NK-92 (cell line): Measurements from ENCODE around the gene TMEM220.

Experiments
- DNase-seq: peaks from one replicate; lab custom pipeline; 2025; ENCODE audit not compliant: unreplicated experiment; lab: John Stamatoyannopoulos, UW

TMEM220 gene

DNA sequence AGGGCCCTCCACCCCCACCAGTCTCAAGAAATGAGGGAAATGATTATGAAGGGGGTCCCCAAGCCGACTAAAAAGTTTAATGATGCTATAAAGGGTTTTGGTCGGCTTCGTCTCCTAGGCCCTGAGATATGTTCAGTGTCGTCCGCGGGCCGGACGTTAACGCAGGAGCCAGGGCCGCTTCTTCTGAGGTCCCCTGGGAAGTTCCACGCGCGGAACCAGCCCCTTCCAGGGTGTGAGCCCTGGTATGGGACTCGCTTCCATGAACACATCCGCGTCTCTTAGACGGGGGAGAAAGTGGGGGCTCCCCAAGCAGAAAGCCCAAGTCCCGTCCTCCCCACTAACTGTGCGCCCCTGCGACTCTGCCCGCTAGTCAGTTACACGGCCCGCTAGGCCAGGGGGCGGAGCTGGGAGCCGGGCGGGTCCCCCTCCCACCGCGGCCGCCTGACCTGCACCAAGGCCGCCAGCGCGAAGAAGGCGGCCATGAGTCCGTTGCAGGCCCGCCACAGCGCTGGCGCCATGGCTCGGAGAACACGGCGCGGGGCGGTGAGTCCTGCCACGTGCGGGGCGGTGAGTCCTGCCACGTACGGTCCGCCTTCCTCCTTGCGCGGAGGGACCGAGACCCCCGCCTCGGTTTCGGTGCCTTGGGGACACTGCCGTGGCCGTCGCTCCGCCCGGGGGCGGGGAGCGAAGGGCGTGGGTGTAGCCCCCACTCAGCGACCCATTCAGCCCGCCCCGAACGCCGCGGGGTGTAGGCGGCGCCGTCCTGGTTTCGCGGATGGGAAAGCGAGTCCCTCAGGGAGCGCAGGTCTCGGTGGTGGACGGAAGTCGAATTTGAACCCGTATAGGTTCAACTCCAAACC is at the start of gene TMEM220:
TSS of gene TMEM220 (minus strand) at position 690 of the 860 bp plus-strand sequence. CDS start at position 518, 172 bp downstream.
- no peak for DNase-seq

DNA sequence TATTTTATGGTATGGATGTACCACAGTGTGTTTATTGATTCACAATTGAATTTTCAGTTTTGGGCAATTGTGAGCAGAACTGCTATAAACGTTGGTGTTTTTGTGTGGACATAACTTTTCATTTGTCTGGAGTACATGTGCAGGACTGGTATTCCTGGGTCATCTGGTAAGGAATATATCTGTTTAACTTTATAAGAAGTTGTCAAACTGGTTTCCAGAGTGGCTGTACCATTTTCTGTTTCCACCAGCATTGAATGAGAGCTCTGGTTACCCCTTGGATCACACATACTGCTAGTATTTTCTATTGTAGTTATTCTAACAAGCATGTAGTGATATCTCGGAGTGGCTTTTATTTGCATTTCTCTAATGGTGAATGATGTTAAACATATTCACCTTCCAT is 49.8 kb upstream of the TMEM220 start:
- no peak for DNase-seq

DNA sequence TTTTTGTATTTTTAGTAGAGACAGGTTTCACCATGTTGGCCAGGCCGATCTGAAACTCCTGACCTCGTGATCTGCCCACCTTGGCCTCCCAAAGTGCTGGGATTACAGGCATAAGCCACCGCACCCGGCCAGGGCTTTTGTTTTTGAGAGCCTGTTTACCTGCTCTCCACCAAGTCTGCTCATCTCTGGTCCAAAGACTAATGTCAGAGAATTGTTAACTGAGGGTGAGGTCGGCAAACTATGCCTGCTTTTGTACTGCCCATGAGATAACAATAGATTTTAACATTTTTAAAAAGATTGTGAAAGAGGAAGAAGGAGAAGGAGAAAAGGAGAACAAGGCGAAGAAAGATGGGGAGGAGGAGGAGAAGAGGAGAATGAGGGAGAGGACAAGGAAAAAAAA is 48.1 kb upstream of the TMEM220 start:
- no peak for DNase-seq

DNA sequence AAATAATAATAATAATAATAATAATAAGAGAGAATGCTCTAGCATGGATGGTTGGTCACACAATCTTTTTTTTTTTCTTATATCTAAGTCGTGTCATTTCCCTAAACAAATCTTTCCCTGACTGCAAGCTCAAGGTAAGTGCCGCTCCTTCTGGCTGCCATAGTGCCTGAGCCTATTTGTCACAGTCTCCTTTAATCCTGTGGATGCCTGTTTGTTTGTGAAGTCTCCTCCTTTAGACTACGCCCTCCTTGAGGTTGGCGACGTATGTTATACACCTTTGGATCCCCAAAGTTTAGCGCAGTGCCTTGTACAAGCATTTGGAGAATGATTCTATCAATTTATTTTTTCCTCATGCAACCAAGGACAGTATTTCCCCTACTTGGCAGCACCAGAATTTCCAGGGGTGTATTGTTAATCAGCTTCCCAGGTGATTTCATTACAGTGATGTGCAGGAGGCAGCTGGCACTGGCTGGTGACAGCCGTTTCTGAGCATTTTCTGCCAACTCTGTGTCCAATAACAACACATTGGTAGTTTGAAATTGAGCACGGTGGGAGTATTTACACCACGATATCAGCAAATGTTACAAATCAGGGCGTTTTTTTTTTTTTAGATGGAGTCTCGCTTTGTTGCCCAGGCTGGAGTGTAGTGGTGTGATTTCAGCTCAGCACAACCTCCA is 47.4 kb upstream of the TMEM220 start:
- no peak for DNase-seq

- no peak for DNase-seq
Observed at GRCh38 chr17:10776381-10776780, 46.6 kb upstream of the TMEM220 start.

DNA sequence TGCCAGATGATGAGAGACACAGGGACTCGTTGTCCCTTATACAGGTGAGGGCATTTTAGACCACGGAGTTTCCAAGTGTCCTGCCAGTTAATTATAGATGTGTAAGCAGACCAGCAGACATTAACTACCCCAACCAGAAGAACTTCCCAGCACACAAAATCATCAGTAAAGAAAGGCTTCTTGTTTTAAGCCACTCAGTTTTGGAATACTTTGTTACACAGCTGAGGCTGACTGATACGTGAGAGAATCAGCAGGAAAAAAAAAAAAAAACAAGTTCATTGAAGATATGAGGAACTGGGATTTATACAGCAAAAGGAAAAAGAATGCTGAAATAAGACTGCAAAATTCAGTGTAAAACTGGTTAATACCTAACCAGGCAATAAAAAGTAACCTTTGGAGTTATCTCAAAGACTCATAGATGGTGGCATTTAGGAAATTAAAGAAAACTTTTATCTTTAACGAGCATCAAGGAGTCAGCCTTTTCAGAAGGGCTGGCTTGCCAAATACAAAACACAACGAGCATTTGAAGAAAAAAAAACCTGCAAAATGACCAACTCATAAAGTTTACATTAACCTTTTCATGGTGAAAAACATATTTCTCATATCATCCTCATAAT is 46.0 kb upstream of the TMEM220 start:
- DNase-seq, result no peak

GRCh38 chr17:10775058-10775457 is 45.2 kb upstream of the TMEM220 start:
- DNase-seq, result no peak

GRCh38 chr17:10773391-10773790 is 43.6 kb upstream of the TMEM220 start:
- DNase-seq, result no peak

- no peak for DNase-seq
Observed at GRCh38 chr17:10772425-10773380, 42.9 kb upstream of the TMEM220 start.

DNA sequence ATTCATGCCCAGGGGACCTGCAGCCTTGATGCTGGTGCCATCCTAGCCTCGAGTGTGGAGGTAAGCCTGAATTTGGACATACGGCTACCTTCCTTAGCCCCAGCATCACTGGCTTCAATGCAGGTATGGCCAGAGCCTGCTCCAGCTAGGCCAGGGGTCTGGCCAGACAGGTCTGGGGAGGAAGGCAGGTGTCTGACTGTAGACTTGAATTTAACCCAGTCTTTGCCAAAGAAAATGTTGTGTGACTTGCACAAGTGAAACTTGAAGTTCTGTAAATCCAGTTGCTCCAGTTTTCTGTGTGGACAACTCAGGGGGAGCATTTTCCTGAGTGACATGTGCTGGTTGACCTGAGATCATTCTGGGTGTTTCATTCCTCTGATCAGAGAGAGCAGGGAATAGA is 41.3 kb upstream of the TMEM220 start:
- no peak for DNase-seq

GRCh38 chr17:10769840-10770239 is 40.0 kb upstream of the TMEM220 start:
- DNase-seq, result no peak

- no peak for DNase-seq
Observed at GRCh38 chr17:10768750-10769251, 39.0 kb upstream of the TMEM220 start.

DNA sequence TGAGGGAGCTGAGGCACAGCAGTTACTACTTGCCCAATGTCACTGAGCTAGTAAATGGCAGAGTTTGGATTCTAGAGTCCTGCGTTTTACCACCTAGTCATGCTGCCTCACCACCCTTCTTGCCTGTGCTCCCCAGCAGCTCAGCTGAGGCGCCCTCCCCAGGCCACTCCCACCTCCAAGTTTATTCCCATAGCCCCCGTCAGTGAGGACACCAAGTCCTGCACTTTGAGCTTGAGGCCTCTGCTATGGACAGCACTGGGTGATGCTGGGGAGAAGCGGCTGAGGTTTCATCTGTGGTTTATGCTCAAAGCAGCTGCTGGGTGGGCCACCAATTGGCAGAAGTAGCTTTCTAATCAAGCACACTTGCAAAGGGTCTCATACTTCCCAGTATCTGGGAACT is 37.4 kb upstream of the TMEM220 start:
- DNase-seq, result no peak

DNA sequence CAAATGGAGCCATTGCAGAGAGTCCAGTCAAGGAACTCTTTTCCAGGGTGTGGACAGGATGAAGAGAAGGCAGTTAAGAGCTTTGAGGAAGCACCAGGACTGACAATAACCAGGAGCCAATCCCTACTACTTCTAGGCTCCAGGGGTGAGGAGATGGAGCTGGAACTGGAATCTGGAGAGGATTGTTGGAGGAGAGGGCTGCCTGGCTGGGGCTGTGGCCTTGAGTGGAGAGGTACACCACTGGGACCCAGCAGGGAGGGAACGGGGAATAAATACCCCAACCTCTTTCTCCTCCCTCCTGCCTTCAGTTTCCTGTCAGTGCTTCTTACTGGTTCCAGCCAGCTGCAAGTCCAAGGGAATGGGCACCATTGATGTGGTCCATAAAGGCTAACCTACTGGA is 32.2 kb upstream of the TMEM220 start:
- DNase-seq, result no peak

DNA sequence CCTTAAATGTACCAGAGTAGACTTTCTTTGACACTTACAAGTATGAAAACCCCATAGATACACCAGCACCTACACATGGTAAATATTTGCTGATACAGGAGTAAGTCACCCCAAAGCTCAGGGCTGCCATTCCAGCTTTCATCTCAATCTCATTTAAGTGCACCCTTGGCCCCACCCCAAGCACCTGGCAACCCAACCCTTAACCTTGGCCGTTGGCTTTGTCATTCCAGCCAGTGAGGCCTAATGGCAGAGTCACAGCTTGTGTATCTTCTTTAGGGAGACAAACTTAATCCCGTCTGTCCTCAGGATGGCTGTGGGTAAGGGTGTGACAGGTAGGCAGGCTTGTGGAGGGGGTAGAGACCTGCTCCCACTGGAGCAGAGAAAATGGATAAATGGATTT is 31.5 kb upstream of the TMEM220 start:
- no peak for DNase-seq

DNA sequence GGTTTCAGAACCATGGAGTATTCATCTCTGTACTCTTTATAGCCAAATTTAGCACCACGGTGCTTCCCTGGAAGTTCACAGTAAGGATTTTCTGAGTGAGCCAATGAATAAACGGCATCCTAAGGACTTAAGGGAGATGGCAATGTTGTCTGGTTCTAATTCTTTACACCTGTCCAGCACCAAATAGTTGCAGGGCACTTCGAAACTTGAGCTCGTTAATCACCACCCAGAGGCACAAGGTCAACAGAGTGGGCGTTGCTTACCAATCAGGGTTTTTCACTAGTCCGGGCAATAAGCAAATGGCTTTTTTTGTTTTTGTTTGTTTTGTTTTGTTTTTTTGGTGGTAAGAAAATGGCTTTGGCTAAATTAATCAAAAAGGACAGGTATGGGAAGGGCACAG is 28.2 kb upstream of the TMEM220 start:
- no peak for DNase-seq

DNA sequence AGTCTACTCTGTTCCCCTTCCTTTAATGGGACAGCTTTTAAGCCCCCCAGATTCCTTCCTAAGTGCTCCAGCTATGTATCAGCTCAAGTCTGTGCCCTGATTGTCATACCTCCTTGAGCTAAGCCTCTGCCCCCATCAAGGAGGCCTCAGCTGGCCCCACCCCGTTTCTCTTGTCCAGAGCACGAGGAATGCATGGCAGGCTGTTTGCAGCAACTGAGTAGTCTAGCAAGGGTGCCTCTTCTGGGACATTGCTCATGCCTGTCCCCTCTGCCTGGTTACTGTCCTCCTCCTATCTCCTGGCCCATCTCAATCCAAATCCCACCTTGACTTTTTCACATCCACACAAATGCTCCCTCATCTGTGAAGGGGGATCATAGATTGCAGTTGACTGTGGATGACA is 27.8 kb upstream of the TMEM220 start:
- DNase-seq, result no peak

GRCh38 chr17:10757067-10757466 is 27.2 kb upstream of the TMEM220 start:
- no peak for DNase-seq

- DNase-seq, result no peak
Observed at GRCh38 chr17:10756619-10757018, 26.8 kb upstream of the TMEM220 start.

GRCh38 chr17:10756185-10756584 is 26.4 kb upstream of the TMEM220 start:
- no peak for DNase-seq
